GM23338 (cell line): ENCODE results near the gene CTNNA3. TPM values are rescaled to one million over a fixed set of nuclear protein-coding genes. Genes with fewer than 3 reads are reported as not detected.
A peak's percentile ranks its signal among the peaks of the same experiment; 100 is the strongest.

ENCODE experiments used
- ATAC-seq: fragments of 200-7000 bp; cut with Tn5 transposase; 3 replicates; pipeline ENCODE4 v1.9.1; 2020
- DNase-seq: peaks from one replicate; pipeline ENCODE4 v3.0.0-alpha.2; 2015; ENCODE audit warnings: low spot score
- H2AFZ ChIP-seq: fragments of 200-600 bp; sonication (generic); 2 replicates; pipeline ENCODE4 v1.8.0; 2016; ENCODE audit warnings: antibody characterized with exemption, mild to moderate bottlenecking, moderate library complexity
- H3F3A ChIP-seq: fragments of 200-600 bp; sonication (generic); replicated peaks from 2 replicates; pipeline ENCODE4 v1.8.0; 2017; ENCODE audit warnings: antibody characterized with exemption, mixed run types, low read depth
- H3K27ac ChIP-seq: fragments of 200-600 bp; sonication (generic); 2 replicates; pipeline ENCODE4 v1.6.1; 2016; ENCODE audit warnings: low read depth
- H3K27me3 ChIP-seq: fragments of 200-600 bp; sonication (generic); 2 replicates; pipeline ENCODE4 v1.8.0; 2016; ENCODE audit warnings: mild to moderate bottlenecking, mixed run types, moderate library complexity; ENCODE audit not compliant: insufficient read depth
- H3K36me3 ChIP-seq: fragments of 200-600 bp; sonication (generic); 2 replicates; pipeline ENCODE4 v1.8.0; 2016; ENCODE audit warnings: mild to moderate bottlenecking; ENCODE audit not compliant: insufficient read depth
- H3K4me1 ChIP-seq: fragments of 200-600 bp; sonication (generic); 2 replicates; pipeline ENCODE4 v1.8.0; 2016; ENCODE audit warnings: mild to moderate bottlenecking, moderate library complexity; ENCODE audit not compliant: insufficient read depth
- H3K4me2 ChIP-seq: fragments of 200-600 bp; sonication (generic); 2 replicates; pipeline ENCODE4 v1.7.1; 2017; ENCODE audit warnings: mixed run types
- H3K4me3 ChIP-seq: fragments of 200-600 bp; sonication (generic); 2 replicates; pipeline ENCODE4 v1.6.1; 2016; ENCODE audit warnings: mixed run types
- H3K79me2 ChIP-seq: fragments of 200-600 bp; sonication (generic); replicated peaks from 2 replicates; pipeline ENCODE4 v1.8.0; 2017; ENCODE audit warnings: mild to moderate bottlenecking; ENCODE audit not compliant: insufficient read depth
- H3K9me2 ChIP-seq: fragments of 200-600 bp; sonication (generic); 2 replicates; pipeline ENCODE4 v1.8.0; 2017; ENCODE audit not compliant: insufficient read depth
- H4K20me1 ChIP-seq: fragments of 200-600 bp; sonication (generic); replicated peaks from 2 replicates; pipeline ENCODE4 v1.8.0; 2017; ENCODE audit warnings: mild to moderate bottlenecking; ENCODE audit not compliant: insufficient read depth
- H3K27ac Mint-ChIP-seq: 2 replicates; pipeline ENCODE4 v1.8.0; 2020; ENCODE audit warnings: inconsistent platforms, mild to moderate bottlenecking, moderate library complexity, mixed read lengths
- H3K27me3 Mint-ChIP-seq: 3 replicates; pipeline ENCODE4 v1.8.0; 2022; ENCODE audit warnings: low read depth, mild to moderate bottlenecking, moderate library complexity, mixed read lengths, inconsistent platforms; ENCODE audit not compliant: insufficient read depth, poor library complexity
- H3K36me3 Mint-ChIP-seq: 3 replicates; pipeline ENCODE4 v1.8.0; 2021; ENCODE audit warnings: low read depth, mild to moderate bottlenecking, inconsistent platforms, moderate library complexity, mixed read lengths
- H3K4me1 Mint-ChIP-seq: 3 replicates; pipeline ENCODE4 v1.8.0; 2020; ENCODE audit warnings: mild to moderate bottlenecking, inconsistent platforms, mixed read lengths
- H3K4me3 Mint-ChIP-seq: 3 replicates; pipeline ENCODE4 v1.8.0; 2021; ENCODE audit warnings: moderate library complexity, mild to moderate bottlenecking, inconsistent platforms, mixed read lengths
- H3K9me3 Mint-ChIP-seq: 3 replicates; pipeline ENCODE4 v1.8.0; 2020; ENCODE audit warnings: moderate library complexity, mild to moderate bottlenecking, inconsistent platforms, mixed read lengths
- CREB1 ChIP-seq: fragments of 250-450 bp; sonication (Bioruptor Pico); IDR thresholded peaks from 2 replicates; pipeline ENCODE4 v1.5.0; 2020; ENCODE audit warnings: low read depth, mild to moderate bottlenecking, moderate library complexity
- ETS1 ChIP-seq: IDR thresholded peaks from 2 replicates; pipeline ENCODE4 v1.6.1; 2016; ENCODE audit warnings: antibody characterized with exemption
- EZH2 ChIP-seq: fragments of 200-600 bp; sonication (generic); IDR thresholded peaks from one replicate; pipeline ENCODE4 v1.8.0; 2017; ENCODE audit warnings: antibody characterized with exemption, mild to moderate bottlenecking, low read depth; ENCODE audit not compliant: unreplicated experiment
- EZH2phosphoT487 ChIP-seq: fragments of 200-600 bp; sonication (generic); IDR thresholded peaks from one replicate; pipeline ENCODE4 v1.8.1; 2018; ENCODE audit warnings: antibody characterized with exemption; ENCODE audit not compliant: unreplicated experiment
- JUNB ChIP-seq: IDR thresholded peaks from one replicate; pipeline ENCODE4 v1.6.1; 2016; ENCODE audit warnings: antibody characterized with exemption; ENCODE audit not compliant: unreplicated experiment
- NANOG ChIP-seq: IDR thresholded peaks from 2 replicates; pipeline ENCODE4 v1.6.1; 2016; ENCODE audit warnings: antibody characterized with exemption, borderline replicate concordance
- POLR2AphosphoS5 ChIP-seq: IDR thresholded peaks from 2 replicates; pipeline ENCODE4 v1.6.1; 2016; ENCODE audit warnings: antibody characterized with exemption, low read depth
- STAT1 ChIP-seq: IDR thresholded peaks from one replicate; pipeline ENCODE4 v1.6.1; 2016; ENCODE audit warnings: antibody characterized with exemption; ENCODE audit not compliant: unreplicated experiment
- ZNF114 ChIP-seq: fragments of 250-450 bp; sonication (Bioruptor Pico); IDR thresholded peaks from 2 replicates; pipeline ENCODE4 v1.5.0; 2020; ENCODE audit warnings: mild to moderate bottlenecking, moderate library complexity
- ZNF331 ChIP-seq: fragments of 250-450 bp; sonication (Bioruptor Pico); IDR thresholded peaks from 2 replicates; pipeline ENCODE4 v1.5.0; 2020; ENCODE audit warnings: low read depth, mild to moderate bottlenecking, moderate library complexity
- polyA plus RNA-seq: library from polyadenylated mRNA; unstranded; fragments of >200 nt; fragmentation: Nextera tagmentation; extraction: Ambion mirVana; gene quantifications from 2 replicates; pipeline ENCODE4 v1.2.1, GENCODE V29; 2016
- total RNA-seq: library from RNA; depleted of rRNA; stranded (reverse); fragments of >200 nt; shearing (Covaris generic); gene quantifications from 2 replicates; pipeline ENCODE4 v1.2.3, GENCODE V29; 2014
- TF ChIP-seq, protein P1 (sequence below), 2 experiments: fragments of 200-600 bp in 1 of 2; sonication (generic) in 1 of 2; conservative IDR thresholded peaks; 2 replicates each; pipeline versions ENCODE4 v1.5.1 to v1.6.1; 2016 to 2017; ENCODE audit warnings: antibody characterized with exemption in 2 of 2, low read depth in 2 of 2, mild to moderate bottlenecking in 2 of 2, moderate library complexity in 1 of 2

Gene CTNNA3
- total and polyA plus RNA-seq, 2 experiments from 2014 or later: 0.71 to 3.3 TPM

DNA sequence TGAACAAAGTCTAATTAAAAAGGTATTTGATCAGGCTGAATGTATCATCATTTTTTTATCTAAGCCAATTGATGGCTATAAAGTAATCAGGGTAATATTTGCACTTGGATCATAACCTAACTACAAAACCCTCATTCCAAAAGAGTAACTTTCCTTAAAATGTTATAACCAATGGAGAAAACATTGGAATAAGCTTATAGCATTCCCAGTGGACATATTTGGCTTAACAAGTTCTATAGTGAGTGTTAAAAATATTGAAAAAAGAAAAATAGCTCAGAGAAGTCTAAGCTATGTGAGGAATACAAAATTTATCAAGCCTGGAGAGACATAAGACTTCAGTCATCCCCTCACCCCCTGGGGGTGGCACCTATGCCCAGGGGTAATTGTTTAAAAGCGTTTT is 411.4 kb downstream of the CTNNA3 start:
- H3K36me3 ChIP-seq: no peaks in the 10 kb centered on the region
- no peak for DNase-seq
- Mint-ChIP-seq H3K4me3 (no peak overlapping the region), H3K4me1 (peaks cover 13% of the 10 kb centered on the region), H3K9me3 (peaks cover 8% of the 10 kb centered on the region), H3K27me3 (peaks cover 4% of the 10 kb centered on the region), H3K27ac (no peak overlapping the region), H3K36me3 (0 out of 3 replicates have a peak, but pooled peaks cover 3% of the 10 kb centered on the region)
- H2AFZ ChIP-seq: no peak overlapping the region
- H3K9me2 ChIP-seq: no peaks in the 10 kb centered on the region; the same call in 1 of the 2 replicates
- no peaks in the 10 kb centered on the region for H3F3A ChIP-seq
- H4K20me1 ChIP-seq: no peaks in the 10 kb centered on the region
- H3K27ac ChIP-seq: no peak overlapping the region
- no peaks in the 10 kb centered on the region for H3K27me3 ChIP-seq
- H3K4me1 ChIP-seq: peaks cover 18% of the 10 kb centered on the region
- no peaks in the 10 kb centered on the region for H3K79me2 ChIP-seq
- H3K4me2 ChIP-seq: peak overlapping the region; percentile 44; the same call in 1 of the 2 replicates
- H3K4me3 ChIP-seq: no peak overlapping the region
- no peak for TF ChIP-seq POLR2AphosphoS5
- TF ChIP-seq, protein P1, sequence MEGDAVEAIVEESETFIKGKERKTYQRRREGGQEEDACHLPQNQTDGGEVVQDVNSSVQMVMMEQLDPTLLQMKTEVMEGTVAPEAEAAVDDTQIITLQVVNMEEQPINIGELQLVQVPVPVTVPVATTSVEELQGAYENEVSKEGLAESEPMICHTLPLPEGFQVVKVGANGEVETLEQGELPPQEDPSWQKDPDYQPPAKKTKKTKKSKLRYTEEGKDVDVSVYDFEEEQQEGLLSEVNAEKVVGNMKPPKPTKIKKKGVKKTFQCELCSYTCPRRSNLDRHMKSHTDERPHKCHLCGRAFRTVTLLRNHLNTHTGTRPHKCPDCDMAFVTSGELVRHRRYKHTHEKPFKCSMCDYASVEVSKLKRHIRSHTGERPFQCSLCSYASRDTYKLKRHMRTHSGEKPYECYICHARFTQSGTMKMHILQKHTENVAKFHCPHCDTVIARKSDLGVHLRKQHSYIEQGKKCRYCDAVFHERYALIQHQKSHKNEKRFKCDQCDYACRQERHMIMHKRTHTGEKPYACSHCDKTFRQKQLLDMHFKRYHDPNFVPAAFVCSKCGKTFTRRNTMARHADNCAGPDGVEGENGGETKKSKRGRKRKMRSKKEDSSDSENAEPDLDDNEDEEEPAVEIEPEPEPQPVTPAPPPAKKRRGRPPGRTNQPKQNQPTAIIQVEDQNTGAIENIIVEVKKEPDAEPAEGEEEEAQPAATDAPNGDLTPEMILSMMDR (conservative IDR thresholded peaks at IDR 0.05; ENCODE audit: low read depth in 2 of 2): peak in 1 of 2 experiments; percentile 44; a peak in 1 of 4 replicates
- no peak for ATAC-seq

GRCh38 chr10:67282871-67283270 is 413.1 kb downstream of the CTNNA3 start:
- H3K27ac ChIP-seq: no peak overlapping the region
- no peaks in the 10 kb centered on the region for H3K79me2 ChIP-seq
- no peaks in the 10 kb centered on the region for H4K20me1 ChIP-seq
- peaks cover 4% of the 10 kb centered on the region for H3K27me3 Mint-ChIP-seq
- H3K4me2 ChIP-seq: no peak overlapping the region
- H3F3A ChIP-seq: no peaks in the 10 kb centered on the region
- peaks cover 18% of the 10 kb centered on the region for H3K4me1 ChIP-seq
- H3K9me2 ChIP-seq: no peaks in the 10 kb centered on the region; the same call in 1 of the 2 replicates
- DNase-seq (no peak), ATAC-seq (no peak)
- peaks cover 9% of the 10 kb centered on the region for H3K9me3 Mint-ChIP-seq
- peaks cover 13% of the 10 kb centered on the region for H3K4me1 Mint-ChIP-seq
- no peak overlapping the region for H3K4me3 Mint-ChIP-seq
- no peak overlapping the region for H2AFZ ChIP-seq
- no peaks in the 10 kb centered on the region for H3K36me3 ChIP-seq
- H3K27ac Mint-ChIP-seq: no peak overlapping the region
- H3K36me3 Mint-ChIP-seq: 0 out of 3 replicates have a peak, but pooled peaks cover 3% of the 10 kb centered on the region
- no peaks in the 10 kb centered on the region for H3K27me3 ChIP-seq
- no peak overlapping the region for H3K4me3 ChIP-seq
- TF ChIP-seq ETS1 (no peak), ZNF331 (CRISPR knock-in tag) (no peak), STAT1 (no peak), CREB1 (no peak), EZH2 (no peak), EZH2phosphoT487 (no peak), ZNF114 (CRISPR knock-in tag) (no peak), JUNB (no peak), NANOG (no peak)
- TF ChIP-seq, protein P1 (conservative IDR thresholded peaks at IDR 0.05; ENCODE audit: low read depth in 2 of 2): no peak
